ENCODE data around the gene SMG5.

Gene SMG5

DNA sequence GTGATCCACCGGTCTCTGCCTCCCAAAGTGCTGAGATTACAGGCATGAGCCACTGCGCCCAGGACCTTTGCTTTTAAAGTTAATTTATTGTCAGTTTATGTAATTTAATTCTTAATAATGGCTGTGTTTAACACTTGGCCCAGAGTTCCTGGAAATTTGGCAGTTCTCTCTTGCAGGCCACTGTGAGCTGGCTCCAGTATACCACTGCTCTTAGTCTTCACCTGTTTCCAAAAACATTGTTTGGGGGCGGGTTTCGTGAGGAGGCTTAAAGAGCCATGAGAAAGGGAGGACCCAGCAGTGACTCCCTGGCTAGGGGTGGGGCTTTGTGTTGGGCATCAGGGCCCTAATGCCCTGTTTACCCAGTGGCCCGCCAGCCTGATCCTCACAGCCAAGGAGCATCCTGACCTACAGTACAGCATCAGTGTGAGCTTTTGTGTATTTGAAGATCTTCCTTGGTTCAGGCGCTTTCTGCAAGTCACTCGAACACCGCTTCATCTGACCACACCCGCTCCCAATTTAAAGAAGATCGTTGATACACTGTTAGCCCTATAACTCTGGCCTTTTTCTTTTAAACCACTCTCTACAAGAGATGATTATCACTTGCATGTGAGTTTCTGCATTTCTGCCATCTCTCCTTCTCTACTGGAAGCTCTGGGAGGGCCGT lies 52.7 kb downstream of the SMG5 start:
- TF ChIP-seq ZBTB1 (tag by site-specific recombination; IDR thresholded peaks at IDR 0.05) (no peak), ZNF596 (tag by site-specific recombination; IDR thresholded peaks at IDR 0.05) (no peak), ZNF664 (tag by site-specific recombination; IDR thresholded peaks at IDR 0.05) (no peak), CTCF (tag by site-specific recombination; IDR thresholded peaks at IDR 0.05) (no peak), ZNF433 (tag by site-specific recombination; IDR thresholded peaks at IDR 0.05; ENCODE audit: low read depth) (no peak), ZNF585B (tag by site-specific recombination; IDR thresholded peaks at IDR 0.05) (no peak), OVOL3 (tag by site-specific recombination; IDR thresholded peaks at IDR 0.05) (no peak), ZNF521 (tag by site-specific recombination; IDR thresholded peaks at IDR 0.05) (no peak), ZNF529 (tag by site-specific recombination; IDR thresholded peaks at IDR 0.05; ENCODE audit: insufficient replicate concordance) (no peak), ZNF23 (tag by site-specific recombination; IDR thresholded peaks at IDR 0.05; ENCODE audit: borderline replicate concordance) (no peak), ZNF843 (tag by site-specific recombination; IDR thresholded peaks at IDR 0.05) (no peak), ZSCAN5A (tag by site-specific recombination; IDR thresholded peaks at IDR 0.05) (no peak), INSM2 (tag by site-specific recombination; IDR thresholded peaks at IDR 0.05) (no peak), ZNF76 (tag by site-specific recombination; IDR thresholded peaks at IDR 0.05; ENCODE audit: borderline replicate concordance, low read depth) (no peak), ZSCAN30 (tag by site-specific recombination; IDR thresholded peaks at IDR 0.05) (no peak), ZNF350 (tag by site-specific recombination; IDR thresholded peaks at IDR 0.05) (no peak), YY2 (tag by site-specific recombination; IDR thresholded peaks at IDR 0.05) (no peak), ZNF654 (tag by site-specific recombination; IDR thresholded peaks at IDR 0.05; ENCODE audit: low read depth) (no peak)
- TF ChIP-seq, protein P1, sequence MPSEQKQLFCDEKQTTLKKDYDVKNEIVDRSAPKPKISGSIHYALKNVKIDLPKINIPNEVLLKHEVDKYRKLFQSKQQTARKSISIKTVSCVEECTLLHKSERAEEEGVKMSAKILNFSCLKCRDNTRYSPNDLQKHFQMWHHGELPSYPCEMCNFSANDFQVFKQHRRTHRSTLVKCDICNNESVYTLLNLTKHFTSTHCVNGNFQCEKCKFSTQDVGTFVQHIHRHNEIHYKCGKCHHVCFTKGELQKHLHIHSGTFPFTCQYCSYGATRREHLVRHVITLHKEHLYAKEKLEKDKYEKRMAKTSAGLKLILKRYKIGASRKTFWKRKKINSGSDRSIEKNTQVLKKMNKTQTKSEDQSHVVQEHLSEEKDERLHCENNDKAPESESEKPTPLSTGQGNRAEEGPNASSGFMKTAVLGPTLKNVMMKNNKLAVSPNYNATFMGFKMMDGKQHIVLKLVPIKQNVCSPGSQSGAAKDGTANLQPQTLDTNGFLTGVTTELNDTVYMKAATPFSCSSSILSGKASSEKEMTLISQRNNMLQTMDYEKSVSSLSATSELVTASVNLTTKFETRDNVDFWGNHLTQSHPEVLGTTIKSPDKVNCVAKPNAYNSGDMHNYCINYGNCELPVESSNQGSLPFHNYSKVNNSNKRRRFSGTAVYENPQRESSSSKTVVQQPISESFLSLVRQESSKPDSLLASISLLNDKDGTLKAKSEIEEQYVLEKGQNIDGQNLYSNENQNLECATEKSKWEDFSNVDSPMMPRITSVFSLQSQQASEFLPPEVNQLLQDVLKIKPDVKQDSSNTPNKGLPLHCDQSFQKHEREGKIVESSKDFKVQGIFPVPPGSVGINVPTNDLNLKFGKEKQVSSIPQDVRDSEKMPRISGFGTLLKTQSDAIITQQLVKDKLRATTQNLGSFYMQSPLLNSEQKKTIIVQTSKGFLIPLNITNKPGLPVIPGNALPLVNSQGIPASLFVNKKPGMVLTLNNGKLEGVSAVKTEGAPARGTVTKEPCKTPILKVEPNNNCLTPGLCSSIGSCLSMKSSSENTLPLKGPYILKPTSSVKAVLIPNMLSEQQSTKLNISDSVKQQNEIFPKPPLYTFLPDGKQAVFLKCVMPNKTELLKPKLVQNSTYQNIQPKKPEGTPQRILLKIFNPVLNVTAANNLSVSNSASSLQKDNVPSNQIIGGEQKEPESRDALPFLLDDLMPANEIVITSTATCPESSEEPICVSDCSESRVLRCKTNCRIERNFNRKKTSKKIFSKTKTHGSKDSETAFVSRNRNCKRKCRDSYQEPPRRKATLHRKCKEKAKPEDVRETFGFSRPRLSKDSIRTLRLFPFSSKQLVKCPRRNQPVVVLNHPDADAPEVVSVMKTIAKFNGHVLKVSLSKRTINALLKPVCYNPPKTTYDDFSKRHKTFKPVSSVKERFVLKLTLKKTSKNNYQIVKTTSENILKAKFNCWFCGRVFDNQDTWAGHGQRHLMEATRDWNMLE (tag by site-specific recombination; conservative IDR thresholded peaks at IDR 0.05; ENCODE audit: low read depth), result no peak
- peaks cover 8 to 18% of the 10 kb centered on the region in 2 experiments; a peak in 2 of 3 replicates for H3K36me3 ChIP-seq (ENCODE audit: control insufficient read depth in 2 of 2, insufficient read depth in 1 of 2, low read length in 2 of 2)
- ChIA-PET CTCF (interaction anchor here (8.7 kb wide), 1 partner anchor 84 kb away, joined by 210 read pairs; no protein-coding TSS in a partner anchor), POLR2A (interaction anchor here (1.0 to 1.7 kb wide), 2 partner anchors 17 to 81 kb away, joined by 3 to 4 read pairs; partner anchors contain the start of gene PMF1)
- no peaks in the 10 kb centered on the region for H3K4me1 ChIP-seq (ENCODE audit: control insufficient read depth, insufficient read depth, low read length)
- no peak overlapping the region for H3K4me3 ChIP-seq (ENCODE audit: low read depth, low read length)
- no peaks in the 10 kb centered on the region for H3K9me3 ChIP-seq (ENCODE audit: control insufficient read depth, insufficient read depth, low read depth, low read length)
- H3K27ac ChIP-seq (ENCODE audit: extremely low read depth, low read depth, low read length), result no peak overlapping the region

Data from HEK293 (cell line).